HepG2 (cell line): ENCODE data around the gene AS3MT. TPM values are rescaled to one million over a fixed set of nuclear protein-coding genes. Genes with fewer than 3 reads are reported as not detected.

Experiments used
- AFF4 ChIP-seq: sonication (generic); formaldehyde crosslinking; IDR thresholded peaks from 2 replicates; pipeline ENCODE4 v1.4.0; 2020; ENCODE audit warnings: missing genetic modification reagents
- CSRNP1 ChIP-seq: sonication (generic); formaldehyde crosslinking; IDR thresholded peaks from 2 replicates; pipeline ENCODE4 v1.8.1; 2023; ENCODE audit warnings: mild to moderate bottlenecking, missing genetic modification reagents
- KDM4B ChIP-seq: sonication (generic); formaldehyde crosslinking; IDR thresholded peaks from 2 replicates; pipeline ENCODE4 v1.4.0; 2020; ENCODE audit warnings: missing genetic modification reagents
- KLF13 ChIP-seq: sonication (generic); formaldehyde crosslinking; IDR thresholded peaks from 2 replicates; pipeline ENCODE4 v1.4.0; 2020; ENCODE audit warnings: mild to moderate bottlenecking, missing genetic modification reagents
- MED13 ChIP-seq: sonication (generic); formaldehyde crosslinking; IDR thresholded peaks from 2 replicates; pipeline ENCODE4 v1.5.0; 2020; ENCODE audit warnings: missing genetic modification reagents
- NFYC ChIP-seq: IDR thresholded peaks from 2 replicates; pipeline ENCODE4 v1.6.1; 2016; ENCODE audit warnings: missing genetic modification reagents, missing compliant biosample characterization
- SNAPC4 ChIP-seq: sonication (generic); formaldehyde crosslinking; IDR thresholded peaks from 2 replicates; pipeline ENCODE4 v1.4.0; 2020; ENCODE audit warnings: mild to moderate bottlenecking, missing genetic modification reagents
- XBP1 ChIP-seq: sonication (generic); formaldehyde crosslinking; IDR thresholded peaks from 2 replicates; pipeline ENCODE4 v1.5.0; 2020; ENCODE audit warnings: missing genetic modification reagents
- ZFP36L1 ChIP-seq: sonication (generic); formaldehyde crosslinking; IDR thresholded peaks from 2 replicates; pipeline ENCODE4 v1.8.0; 2022; ENCODE audit warnings: mild to moderate bottlenecking, missing genetic modification reagents, moderate library complexity
- ZNF235 ChIP-seq: sonication (generic); formaldehyde crosslinking; IDR thresholded peaks from 2 replicates; pipeline ENCODE4 v1.8.1; 2023; ENCODE audit warnings: mild to moderate bottlenecking, missing genetic modification reagents, borderline replicate concordance
- ZNF510 ChIP-seq: sonication (generic); formaldehyde crosslinking; IDR thresholded peaks from 2 replicates; pipeline ENCODE4 v1.4.0; 2020; ENCODE audit warnings: low read depth, mild to moderate bottlenecking, missing genetic modification reagents
- ZNF512B ChIP-seq: sonication (generic); formaldehyde crosslinking; IDR thresholded peaks from 2 replicates; pipeline ENCODE4 v1.5.1; 2020; ENCODE audit warnings: missing genetic modification reagents, mild to moderate bottlenecking, borderline replicate concordance
- ZNF546 ChIP-seq: sonication (generic); formaldehyde crosslinking; conservative IDR thresholded peaks from 2 replicates; pipeline ENCODE4 v1.8.1; 2023; ENCODE audit warnings: mild to moderate bottlenecking, missing genetic modification reagents
- ZNF556 ChIP-seq: sonication (generic); formaldehyde crosslinking; IDR thresholded peaks from 2 replicates; pipeline ENCODE4 v1.4.0; 2020; ENCODE audit warnings: mild to moderate bottlenecking, missing genetic modification reagents, borderline replicate concordance
- ZNF577 ChIP-seq: sonication (generic); formaldehyde crosslinking; IDR thresholded peaks from 2 replicates; pipeline ENCODE4 v1.4.0; 2020; ENCODE audit warnings: mild to moderate bottlenecking, low read depth, missing genetic modification reagents, borderline replicate concordance
- ZNF761 ChIP-seq: sonication (generic); formaldehyde crosslinking; conservative IDR thresholded peaks from 2 replicates; pipeline ENCODE4 v1.4.0; 2020; ENCODE audit warnings: mild to moderate bottlenecking, missing genetic modification reagents
- ZNF790 ChIP-seq: sonication (generic); formaldehyde crosslinking; IDR thresholded peaks from 2 replicates; pipeline ENCODE4 v1.8.0; 2022; ENCODE audit warnings: missing genetic modification reagents, mild to moderate bottlenecking, borderline replicate concordance
- polyA plus RNA-seq, 8 experiments: library from polyadenylated mRNA; depleted of rRNA in 3 of 8; stranded (reverse) in 7 of 8; unstranded in 1 of 8; fragments of >200 nt; fragmentation: Illumina TruSeq in 4 of 8; extraction: Trizol in 4 of 8; gene quantifications; 2 replicates each; pipeline versions ENCODE4 v1.2.1 to v1.2.3, GENCODE V29; 2011 to 2016; ENCODE audit warnings: low read depth in 4 of 8, missing spikeins in 1 of 8, mixed read lengths in 1 of 8; ENCODE audit not compliant: insufficient read depth in 1 of 8
- total RNA-seq, 5 experiments: library from RNA; depleted of rRNA; stranded (reverse); fragments of >200 nt; fragmentation: Illumina TruSeq; extraction: Trizol; gene quantifications; 2 replicates each; pipeline ENCODE4 v1.2.3, GENCODE V29; 2016; ENCODE audit warnings: low read depth in 1 of 5

Gene AS3MT
- total and polyA plus RNA-seq, 2 of the 13 experiments (the other 11 are each of a cell fraction or from before 2014, with no cell fraction given), result 8.7 to 17.4 TPM

GRCh38 chr10:102918817-102919245, 49.6 kb downstream of the AS3MT start (continued):
- TF ChIP-seq SNAPC4 (CRISPR knock-in tag), result no peak
- TF ChIP-seq ZNF577 (CRISPR knock-in tag), result no peak
- TF ChIP-seq NFYC (CRISPR knock-in tag), result no peak
- TF ChIP-seq ZNF761, result 0 out of 2 replicates have a peak, but pooled peaks have one; percentile 24
- TF ChIP-seq CSRNP1 (CRISPR knock-in tag), result no peak
- no peak for TF ChIP-seq KDM4B
- TF ChIP-seq ZNF512B (CRISPR knock-in tag), result no peak
- no peak for TF ChIP-seq XBP1
- TF ChIP-seq KLF13, result no peak
- TF ChIP-seq MED13 (CRISPR knock-in tag), result no peak
- no peak for TF ChIP-seq ZFP36L1 (CRISPR knock-in tag)
- 0 out of 2 replicates have a peak, but pooled peaks have one; percentile 1 for TF ChIP-seq ZNF556 (CRISPR knock-in tag)
- no peak for TF ChIP-seq ZNF546 (CRISPR knock-in tag)
- no peak for TF ChIP-seq AFF4 (CRISPR knock-in tag)
- no peak for TF ChIP-seq ZNF235 (CRISPR knock-in tag)
- TF ChIP-seq ZNF510 (CRISPR knock-in tag), result no peak
- TF ChIP-seq ZNF790 (CRISPR knock-in tag), result no peak; the same call in 1 of the 2 replicates
